Bladder microvascular endothelial cell (primary cell): ENCODE measurements around the gene NIN. TPM values are rescaled to one million over a fixed set of nuclear protein-coding genes. Genes with fewer than 3 reads are reported as not detected.

Source experiments
- total RNA-seq: library from RNA; depleted of rRNA; stranded (reverse); fragments of >200 nt; gene quantifications from 2 replicates; pipeline ENCODE4 v1.2.3, GENCODE V29; 2014

NIN gene
- 26.6 and 46.9 TPM in 2 replicates for total RNA-seq

GRCh38 chr14:50830932-50831725 lies at the start of gene NIN:
Gene NIN, minus strand, starts transcription at chr14:50831162. Its CDS starts 9,106 bp downstream, at chr14:50822056.

GRCh38 chr14:50871914-50872732 lies 41.2 kb upstream of the NIN start, which contains the start of gene ABHD12B:
Gene ABHD12B, plus strand, starts transcription at chr14:50872053. Its CDS starts 122 bp downstream, at chr14:50872175.

Other genes with a start within 250 kb of the NIN start
- gene SAV1, start 162.9 kb downstream of the NIN start, total RNA-seq: 27.9 and 32.9 TPM in 2 replicates
- not detected in 2 replicates for gene ABHD12B, start 40.9 kb upstream of the NIN start, total RNA-seq
- 50.8 and 64.4 TPM in 2 replicates for gene PYGL, start 113.3 kb upstream of the NIN start, total RNA-seq